ENCODE results near the gene OBP2A. TPM values are rescaled to one million over a fixed set of nuclear protein-coding genes. Genes with fewer than 3 reads are reported as not detected.

Gene OBP2A
- polyA plus RNA-seq, 1 donor (not counting 4 experiments of a cell fraction or from before 2014, with no cell fraction given), result not detected

GRCh38 chr9:135499326-135500070 lies 46.4 kb upstream of the OBP2A start:
- peak overlapping the region; percentile 86 for H2AFZ ChIP-seq (ENCODE audit: control insufficient read depth, low read length)
- peak; percentile 52 for DNase-seq (ENCODE audit: low read depth, low spot score)
- H3K9ac ChIP-seq (ENCODE audit: control insufficient read depth, extremely low read depth, insufficient read depth, low read length), result peak overlapping the region; percentile 90
- no peaks in the 10 kb centered on the region for H3K9me1 ChIP-seq (ENCODE audit: control insufficient read depth, extremely low read depth, insufficient read depth, low read length)
- H3K27ac ChIP-seq (ENCODE audit: control insufficient read depth, insufficient read depth, low read length), result peak overlapping the region; percentile 78
- H4K20me1 ChIP-seq (ENCODE audit: control insufficient read depth, extremely low read depth, insufficient read depth, low read length), result peaks cover 2% of the 10 kb centered on the region
- no peaks in the 10 kb centered on the region for H3K9me3 ChIP-seq (ENCODE audit: control insufficient read depth, low read depth, low read length)
- TF ChIP-seq CTCF (optimal IDR thresholded peaks at IDR 0.05 in 1 of 3, IDR thresholded peaks at IDR 0.05 in 1 of 3, conservative IDR thresholded peaks at IDR 0.05 in 1 of 3; ENCODE audit: extremely low read depth in 1 of 3, insufficient read depth in 2 of 3, low read length in 3 of 3) (no peak), EZH2 (IDR thresholded peaks at IDR 0.05; ENCODE audit: low read length) (no peak)
- H3K4me1 ChIP-seq (ENCODE audit: control insufficient read depth, extremely low read depth, insufficient read depth, low read length), result peaks cover 14% of the 10 kb centered on the region
- no peaks in the 10 kb centered on the region for H3K27me3 ChIP-seq (ENCODE audit: control insufficient read depth, extremely low read depth, insufficient read depth, low read length)
- peak overlapping the region; percentile 84 to 93 (median 84) for H3K4me3 ChIP-seq (ENCODE audit: control insufficient read depth in 2 of 3, extremely low read depth in 1 of 3, insufficient read depth in 2 of 3, low read depth in 1 of 3, low read length in 3 of 3)
- H3K4me2 ChIP-seq (ENCODE audit: control insufficient read depth, extremely low read depth, insufficient read depth, low read depth, low read length), result peak overlapping the region; percentile 96
- peaks cover 14 to 17% of the 10 kb centered on the region in 2 experiments for H3K36me3 ChIP-seq (ENCODE audit: control insufficient read depth in 2 of 2, extremely low read depth in 1 of 2, insufficient read depth in 2 of 2, low read length in 2 of 2)
- dilution Hi-C loops (cut with MboI; ENCODE audit: extremely low pct_ligation_motif_present, low sequenced_read_pairs), result no loop called here
- peaks cover 31% of the 10 kb centered on the region for H3K79me2 ChIP-seq (ENCODE audit: control insufficient read depth, insufficient read depth, low read length)
- FAIRE-seq, result peak; percentile 36

GRCh38 chr9:135500071-135500524 lies 45.8 kb upstream of the OBP2A start:
- H3K36me3 ChIP-seq (ENCODE audit: control insufficient read depth in 2 of 2, extremely low read depth in 1 of 2, insufficient read depth in 2 of 2, low read length in 2 of 2), result peaks cover 20% of the 10 kb centered on the region in 2 experiments
- DNase-seq (ENCODE audit: low read depth, low spot score) (no peak), FAIRE-seq (no peak)
- peak overlapping the region; percentile 90 for H3K9ac ChIP-seq (ENCODE audit: control insufficient read depth, extremely low read depth, insufficient read depth, low read length)
- peak overlapping the region; percentile 78 for H3K27ac ChIP-seq (ENCODE audit: control insufficient read depth, insufficient read depth, low read length)
- peak overlapping the region; percentile 84 to 93 (median 84) for H3K4me3 ChIP-seq (ENCODE audit: control insufficient read depth in 2 of 3, extremely low read depth in 1 of 3, insufficient read depth in 2 of 3, low read depth in 1 of 3, low read length in 3 of 3)
- TF ChIP-seq CTCF (optimal IDR thresholded peaks at IDR 0.05 in 1 of 3, IDR thresholded peaks at IDR 0.05 in 1 of 3, conservative IDR thresholded peaks at IDR 0.05 in 1 of 3; ENCODE audit: extremely low read depth in 1 of 3, insufficient read depth in 2 of 3, low read length in 3 of 3) (no peak), EZH2 (IDR thresholded peaks at IDR 0.05; ENCODE audit: low read length) (no peak)
- H3K9me3 ChIP-seq (ENCODE audit: control insufficient read depth, low read depth, low read length), result no peaks in the 10 kb centered on the region
- H3K4me1 ChIP-seq (ENCODE audit: control insufficient read depth, extremely low read depth, insufficient read depth, low read length), result peaks cover 14% of the 10 kb centered on the region
- peaks cover 5% of the 10 kb centered on the region for H4K20me1 ChIP-seq (ENCODE audit: control insufficient read depth, extremely low read depth, insufficient read depth, low read length)
- dilution Hi-C loops (cut with MboI; ENCODE audit: extremely low pct_ligation_motif_present, low sequenced_read_pairs), result no loop called here
- H3K9me1 ChIP-seq (ENCODE audit: control insufficient read depth, extremely low read depth, insufficient read depth, low read length), result no peaks in the 10 kb centered on the region
- peaks cover 31% of the 10 kb centered on the region for H3K79me2 ChIP-seq (ENCODE audit: control insufficient read depth, insufficient read depth, low read length)
- H3K4me2 ChIP-seq (ENCODE audit: control insufficient read depth, extremely low read depth, insufficient read depth, low read depth, low read length), result peak overlapping the region; percentile 96
- H3K27me3 ChIP-seq (ENCODE audit: control insufficient read depth, extremely low read depth, insufficient read depth, low read length), result no peaks in the 10 kb centered on the region
- H2AFZ ChIP-seq (ENCODE audit: control insufficient read depth, low read length), result peak overlapping the region; percentile 86
